ENCODE data around the gene NTHL1.

Gene NTHL1

GRCh38 chr16:2047330-2048115 is at the start of gene NTHL1, which contains the start of gene TSC2:
Gene NTHL1, minus strand, starts transcription at chr16:2047834. Its CDS starts 11 bp downstream, at chr16:2047823.
Gene TSC2, plus strand, starts transcription at chr16:2047985. Its CDS starts 631 bp downstream, at chr16:2048616.
- H3K27ac Mint-ChIP-seq, result peak within 1 kb of the TSS; percentile 75
- H3K27me3 Mint-ChIP-seq, result no peaks in the 10 kb centered on the region
- peak within 1 kb of the TSS; percentile 89 for H3K4me3 Mint-ChIP-seq
- ATAC-seq, result peak; percentile 99
- H3K4me1 Mint-ChIP-seq, result peaks cover 40% of the 10 kb centered on the region
- H3K36me3 Mint-ChIP-seq, result peaks cover 18% of the 10 kb centered on the region
- no peaks in the 10 kb centered on the region for H3K9me3 Mint-ChIP-seq

GRCh38 chr16:2096853-2097595 is 49.4 kb upstream of the NTHL1 start:
- no peak overlapping the region for H3K4me3 Mint-ChIP-seq
- no peaks in the 10 kb centered on the region for H3K9me3 Mint-ChIP-seq
- ATAC-seq, result no peak
- H3K4me1 Mint-ChIP-seq, result no peaks in the 10 kb centered on the region
- H3K27me3 Mint-ChIP-seq, result no peaks in the 10 kb centered on the region
- H3K27ac Mint-ChIP-seq, result no peak overlapping the region
- H3K36me3 Mint-ChIP-seq, result peaks cover 13% of the 10 kb centered on the region

GRCh38 chr16:2095918-2096582 is 48.4 kb upstream of the NTHL1 start:
- Mint-ChIP-seq H3K27ac (no peak overlapping the region), H3K27me3 (no peaks in the 10 kb centered on the region), H3K4me1 (no peaks in the 10 kb centered on the region), H3K9me3 (no peaks in the 10 kb centered on the region), H3K4me3 (no peak overlapping the region), H3K36me3 (peaks cover 7% of the 10 kb centered on the region)
- ATAC-seq, result no peak

- H3K9me3 Mint-ChIP-seq, result no peaks in the 10 kb centered on the region
- no peaks in the 10 kb centered on the region for H3K27me3 Mint-ChIP-seq
- peaks cover 6% of the 10 kb centered on the region for H3K36me3 Mint-ChIP-seq
- no peak for ATAC-seq
- no peak overlapping the region for H3K4me3 Mint-ChIP-seq
- no peak overlapping the region for H3K27ac Mint-ChIP-seq
- H3K4me1 Mint-ChIP-seq, result no peaks in the 10 kb centered on the region
These were observed 47.8 kb upstream of the NTHL1 start for GRCh38 chr16:2095315-2095853.

GRCh38 chr16:2093793-2094192 is 46.2 kb upstream of the NTHL1 start:
- peaks cover 12% of the 10 kb centered on the region for H3K36me3 Mint-ChIP-seq
- no peak for ATAC-seq
- H3K9me3 Mint-ChIP-seq, result no peaks in the 10 kb centered on the region
- no peaks in the 10 kb centered on the region for H3K4me1 Mint-ChIP-seq
- no peak overlapping the region for H3K4me3 Mint-ChIP-seq
- H3K27me3 Mint-ChIP-seq, result no peaks in the 10 kb centered on the region
- no peak overlapping the region for H3K27ac Mint-ChIP-seq

GRCh38 chr16:2092866-2093265 is 45.2 kb upstream of the NTHL1 start:
- Mint-ChIP-seq H3K27me3 (no peaks in the 10 kb centered on the region), H3K4me3 (no peak overlapping the region)

GRCh38 chr16:2092256-2092620 is 44.6 kb upstream of the NTHL1 start:
- H3K4me3 Mint-ChIP-seq, result no peak overlapping the region
- H3K4me1 Mint-ChIP-seq, result peaks cover 3% of the 10 kb centered on the region
- no peak for ATAC-seq
- H3K9me3 Mint-ChIP-seq, result no peaks in the 10 kb centered on the region
- H3K27me3 Mint-ChIP-seq, result no peaks in the 10 kb centered on the region
- H3K36me3 Mint-ChIP-seq, result peaks cover 19% of the 10 kb centered on the region
- H3K27ac Mint-ChIP-seq, result no peak overlapping the region

More at GRCh38 chr16:2092866-2093265, 45.2 kb upstream of the NTHL1 start:
- H3K4me1 Mint-ChIP-seq, result no peaks in the 10 kb centered on the region
- no peak for ATAC-seq
- no peak overlapping the region for H3K27ac Mint-ChIP-seq
- peaks cover 18% of the 10 kb centered on the region for H3K36me3 Mint-ChIP-seq
- H3K9me3 Mint-ChIP-seq, result no peaks in the 10 kb centered on the region

- peak; percentile 31 for ATAC-seq
These were observed 44.1 kb upstream of the NTHL1 start for GRCh38 chr16:2091547-2092255.

GRCh38 chr16:2090777-2091546 is 43.3 kb upstream of the NTHL1 start:
- Mint-ChIP-seq H3K4me3 (peak overlapping the region; percentile 23), H3K27ac (no peak overlapping the region), H3K9me3 (no peaks in the 10 kb centered on the region), H3K36me3 (peaks cover 18% of the 10 kb centered on the region), H3K4me1 (peaks cover 8% of the 10 kb centered on the region), H3K27me3 (no peaks in the 10 kb centered on the region)
- peak; percentile 75 for ATAC-seq

More at GRCh38 chr16:2091547-2092255, 44.1 kb upstream of the NTHL1 start:
- Mint-ChIP-seq H3K27ac (no peak overlapping the region), H3K4me1 (peaks cover 8% of the 10 kb centered on the region), H3K4me3 (no peak overlapping the region), H3K9me3 (no peaks in the 10 kb centered on the region), H3K27me3 (no peaks in the 10 kb centered on the region), H3K36me3 (peaks cover 18% of the 10 kb centered on the region)

- Mint-ChIP-seq H3K9me3 (no peaks in the 10 kb centered on the region), H3K36me3 (peaks cover 18% of the 10 kb centered on the region), H3K4me1 (peaks cover 12% of the 10 kb centered on the region), H3K27me3 (no peaks in the 10 kb centered on the region), H3K4me3 (no peak overlapping the region), H3K27ac (no peak overlapping the region)
- no peak for ATAC-seq
These were observed 42.8 kb upstream of the NTHL1 start for GRCh38 chr16:2090481-2090776.

- H3K36me3 Mint-ChIP-seq, result peaks cover 23% of the 10 kb centered on the region
- no peak overlapping the region for H3K4me3 Mint-ChIP-seq
- ATAC-seq, result no peak
- no peaks in the 10 kb centered on the region for H3K9me3 Mint-ChIP-seq
- peaks cover 16% of the 10 kb centered on the region for H3K4me1 Mint-ChIP-seq
- H3K27me3 Mint-ChIP-seq, result no peaks in the 10 kb centered on the region
- H3K27ac Mint-ChIP-seq, result no peak overlapping the region
These were observed 42.3 kb upstream of the NTHL1 start for GRCh38 chr16:2089706-2090480.

GRCh38 chr16:2088759-2089358 is 41.2 kb upstream of the NTHL1 start:
- ATAC-seq, result no peak
- H3K9me3 Mint-ChIP-seq, result no peaks in the 10 kb centered on the region
- H3K36me3 Mint-ChIP-seq, result peaks cover 26% of the 10 kb centered on the region
- peaks cover 16% of the 10 kb centered on the region for H3K4me1 Mint-ChIP-seq
- H3K27ac Mint-ChIP-seq, result no peak overlapping the region
- no peaks in the 10 kb centered on the region for H3K27me3 Mint-ChIP-seq
- no peak overlapping the region for H3K4me3 Mint-ChIP-seq

Data from stimulated activated memory B cell treated with anti-CD40 and anti-IgM and Interleukin-4, amounts not matched to agents 10 μg/mL and 1 μg/mL and 100 μg/mL, for 72 hours (primary cell).